ENCODE measurements around the gene ERAP2. TPM values are rescaled to one million over a fixed set of nuclear protein-coding genes. Genes with fewer than 3 reads are reported as not detected.
"Not testable (repeated sequence)": the region's sequence is repeated elsewhere in the genome, so short reads cannot be mapped to it uniquely, and the experiment has no call there.

Gene ERAP2
- total RNA-seq, 4 donors from 2014 or later = 9.2 to 19.2 (median 14.0) TPM

GRCh38 chr5:96837303-96837702 is 39.0 kb upstream of the ERAP2 start:
- H3K27me3 ChIP-seq = no peaks in the 10 kb centered on the region
- no peak for DNase-seq
- 75 to 87% methylated on average over 14 of the region's 14 CpGs for WGBS, 2 donors
- no peak overlapping the region for H3K27ac ChIP-seq
- no peak overlapping the region for H3K4me3 ChIP-seq (replicated peaks in 1 of 3)
- intact Hi-C loops (cut with DNase I) = no loop called here
- TF ChIP-seq POLR2A (IDR thresholded peaks at IDR 0.05) (no peak), CTCF (IDR thresholded peaks at IDR 0.05) (no peak)
- H3K36me3 ChIP-seq = no peaks in the 10 kb centered on the region
- no peaks in the 10 kb centered on the region for H3K4me1 ChIP-seq
- H3K9me3 ChIP-seq = no peaks in the 10 kb centered on the region

- intact Hi-C loops (cut with DNase I) = no loop called here
- Histone ChIP-seq H3K4me1 (no peaks in the 10 kb centered on the region), H3K4me3 (replicated peaks in 1 of 3) (no peak overlapping the region), H3K27ac (no peak overlapping the region), H3K36me3 (no peaks in the 10 kb centered on the region), H3K9me3 (no peaks in the 10 kb centered on the region), H3K27me3 (no peaks in the 10 kb centered on the region)
- WGBS, 2 donors = 81 to 84% methylated on average over 2 of the region's 2 CpGs
- no peak for DNase-seq
- TF ChIP-seq CTCF (IDR thresholded peaks at IDR 0.05) (no peak), POLR2A (IDR thresholded peaks at IDR 0.05) (no peak)
Observed at GRCh38 chr5:96838201-96839070, 37.9 kb upstream of the ERAP2 start.

GRCh38 chr5:96839071-96839592 is 37.2 kb upstream of the ERAP2 start:
- Histone ChIP-seq H3K9me3 (no peaks in the 10 kb centered on the region), H3K36me3 (no peaks in the 10 kb centered on the region), H3K4me1 (no peaks in the 10 kb centered on the region), H3K27me3 (no peaks in the 10 kb centered on the region), H3K4me3 (replicated peaks in 1 of 3) (no peak overlapping the region), H3K27ac (no peak overlapping the region)
- no peak for DNase-seq
- TF ChIP-seq POLR2A (IDR thresholded peaks at IDR 0.05) (no peak), CTCF (IDR thresholded peaks at IDR 0.05) (no peak)
- intact Hi-C loops (cut with DNase I) = no loop called here
- WGBS, 2 donors = 96% methylated on average over 2 of the region's 2 CpGs

- H3K27ac ChIP-seq; H3K4me1 ChIP-seq; H3K9me3 ChIP-seq; intact Hi-C loops (cut with DNase I); H3K27me3 ChIP-seq; H3K4me3 ChIP-seq (replicated peaks in 1 of 3); H3K36me3 ChIP-seq; DNase-seq: not testable (repeated sequence)
- 77 to 78% methylated on average over 6 of the region's 6 CpGs for WGBS, 2 donors
Observed at GRCh38 chr5:96841931-96842330, 34.4 kb upstream of the ERAP2 start.

GRCh38 chr5:96843140-96843539 is 33.2 kb upstream of the ERAP2 start:
- Histone ChIP-seq H3K4me1 (no peaks in the 10 kb centered on the region), H3K9me3 (no peaks in the 10 kb centered on the region), H3K36me3 (no peaks in the 10 kb centered on the region), H3K4me3 (replicated peaks in 1 of 3) (no peak overlapping the region), H3K27ac (no peak overlapping the region), H3K27me3 (no peaks in the 10 kb centered on the region)
- intact Hi-C loops (cut with DNase I) = no loop called here
- WGBS, 2 donors = 88 to 92% methylated on average over 3 of the region's 3 CpGs
- TF ChIP-seq CTCF (IDR thresholded peaks at IDR 0.05) = no peak
- TF ChIP-seq POLR2A (IDR thresholded peaks at IDR 0.05) = no peak
- DNase-seq = no peak
